Measurements from ENCODE around the gene UVRAG.
"Not testable (repeated sequence)": the region's sequence is repeated elsewhere in the genome, so short reads cannot be mapped to it uniquely, and the experiment has no call there.

The UVRAG gene

DNA sequence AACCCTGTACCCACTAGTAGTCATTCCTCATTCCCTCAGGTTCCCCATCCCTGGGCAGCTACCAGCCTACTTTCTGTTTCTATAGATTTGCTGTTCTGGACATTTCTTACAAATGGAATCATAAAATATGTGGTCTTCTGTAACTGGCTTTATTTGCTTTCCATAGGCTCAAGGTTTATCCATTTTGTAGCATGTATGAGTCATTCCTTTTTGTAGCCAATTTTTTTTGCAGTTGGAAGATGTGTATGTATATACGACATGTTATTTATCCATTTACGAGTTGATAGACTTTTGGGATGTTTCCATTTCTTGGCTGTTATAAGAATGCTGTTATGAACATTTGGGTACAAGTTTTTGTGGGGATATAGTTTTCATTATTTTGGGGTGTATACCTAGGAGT lies 260.7 kb downstream of the UVRAG start:
- DNase-seq = no peak

DNA sequence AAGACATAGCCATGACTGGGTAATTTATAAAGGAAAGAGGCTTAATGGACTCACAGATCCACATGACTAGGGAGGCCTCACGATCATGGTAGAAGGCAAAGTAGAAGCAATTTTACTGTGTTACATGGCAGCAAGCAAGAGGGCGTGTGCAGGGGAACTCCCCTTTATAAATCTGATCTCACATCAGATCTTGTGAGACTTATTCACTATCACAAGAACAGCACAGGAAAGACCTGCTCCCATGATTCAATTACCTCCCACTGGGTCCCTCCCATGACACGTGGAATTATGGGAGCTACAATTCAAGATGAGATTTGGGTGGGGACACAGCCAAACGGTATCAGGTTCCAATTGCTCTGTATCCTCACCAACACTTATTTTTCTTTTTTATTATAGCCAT lies 261.2 kb downstream of the UVRAG start:
- peak in 2 of 4 experiments; percentile 11 to 30 for DNase-seq

DNA sequence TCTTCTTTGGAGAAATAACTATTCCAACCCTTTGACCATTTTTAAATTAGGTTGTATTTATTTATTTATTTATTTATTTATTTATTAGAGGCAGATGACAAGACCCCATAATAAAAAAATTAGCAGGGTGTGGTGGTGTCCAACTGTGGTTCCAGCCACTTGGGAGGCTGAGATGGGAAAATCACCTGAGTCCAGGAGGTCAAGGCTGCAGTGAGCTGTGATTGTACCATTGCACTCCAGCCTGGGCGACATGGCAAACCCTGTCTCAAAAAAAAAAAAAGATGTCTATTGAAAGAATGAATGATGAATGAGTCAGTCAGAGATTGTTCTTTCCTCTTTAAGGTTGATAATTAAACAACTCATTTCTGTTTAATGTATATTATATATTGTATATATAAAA lies 261.7 kb downstream of the UVRAG start:
- DNase-seq = no peak

DNA sequence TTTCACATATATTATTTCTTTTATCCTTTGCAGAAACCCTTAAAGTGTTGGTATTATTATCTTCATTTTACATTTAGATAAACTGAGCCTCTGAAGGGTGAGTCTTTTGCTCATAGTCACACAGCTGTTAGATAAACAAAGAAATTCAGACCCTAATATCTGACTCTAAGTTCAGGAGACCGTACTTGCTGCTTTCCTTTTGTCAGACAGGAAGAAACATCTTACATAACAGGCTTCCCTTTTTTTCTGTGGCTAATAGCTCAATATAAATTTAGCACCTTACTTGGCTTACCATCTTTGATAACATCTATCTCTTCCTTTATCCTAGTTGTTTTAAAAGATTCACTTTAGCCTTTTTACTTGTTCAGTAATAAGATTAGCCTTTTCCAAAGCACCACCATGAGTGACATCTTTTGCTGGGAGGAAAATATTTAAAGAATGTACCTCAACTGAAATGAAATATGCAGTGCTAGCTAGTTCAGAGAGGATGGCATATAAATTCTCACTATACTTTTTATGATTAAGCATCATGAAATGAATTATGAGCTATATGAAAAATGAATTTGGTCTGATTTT lies 262.7 kb downstream of the UVRAG start:
- peak; percentile 5 to 65 (median 32) for DNase-seq

DNA sequence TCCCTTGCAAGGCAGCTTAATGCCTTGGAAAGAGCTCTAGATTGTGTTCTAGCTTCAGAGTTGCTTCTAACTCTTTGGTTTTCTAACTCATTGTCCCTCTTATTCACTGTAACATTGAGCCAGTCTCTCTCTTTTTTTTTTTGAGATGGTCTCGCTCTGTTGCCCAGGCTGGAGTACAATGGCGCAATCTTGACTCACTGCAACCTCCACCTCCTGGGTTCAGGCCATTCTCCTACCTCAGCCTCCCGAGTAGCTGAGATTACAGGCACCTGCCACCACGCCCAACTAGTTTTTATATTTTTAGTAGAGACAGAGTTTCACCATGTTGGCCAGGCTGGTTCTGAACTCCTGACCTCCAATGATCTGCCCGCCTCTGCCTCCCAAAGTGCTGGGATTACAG lies 266.1 kb downstream of the UVRAG start:
- DNase-seq = not testable (repeated sequence)

DNA sequence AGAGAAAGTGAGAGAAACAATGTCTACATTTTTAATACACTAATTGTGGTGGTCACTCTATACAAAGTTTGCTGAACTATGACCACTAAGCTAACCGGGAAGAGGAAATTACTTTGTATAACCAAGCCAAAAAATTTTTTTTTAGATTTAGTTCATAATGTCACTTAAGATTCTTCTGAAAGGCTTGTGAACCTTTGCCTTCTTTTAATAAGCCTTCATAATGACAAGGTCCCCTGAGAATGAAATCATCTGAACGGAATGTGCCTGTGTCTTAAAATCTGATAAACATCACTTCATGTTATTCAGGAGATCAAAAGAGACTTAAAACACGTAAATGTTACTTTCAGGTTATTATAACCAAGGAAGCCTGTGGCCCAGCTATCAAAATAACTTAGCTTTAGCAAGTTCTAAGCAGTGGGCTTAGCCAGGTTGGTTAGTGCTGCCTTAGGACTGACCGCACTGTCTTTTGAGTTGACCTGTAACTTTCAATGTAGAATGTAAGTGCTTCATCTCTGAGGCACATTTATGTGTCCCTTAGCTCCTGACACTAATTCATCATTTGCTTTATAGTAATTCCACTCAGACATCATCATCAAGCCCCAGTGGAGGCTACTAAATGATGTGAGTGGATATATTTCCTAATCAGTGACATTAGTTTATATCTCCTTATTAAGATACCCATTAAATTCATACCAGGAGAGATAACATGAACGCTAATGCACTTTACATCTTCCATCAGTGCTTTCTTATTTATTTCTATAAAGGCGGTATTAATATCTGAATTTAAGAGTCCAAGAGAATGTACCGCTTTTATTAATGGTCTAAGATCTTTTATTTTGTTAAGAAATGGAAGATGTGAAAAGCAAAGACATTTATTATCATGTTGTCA lies 268.8 kb downstream of the UVRAG start:
- no peak for DNase-seq

DNA sequence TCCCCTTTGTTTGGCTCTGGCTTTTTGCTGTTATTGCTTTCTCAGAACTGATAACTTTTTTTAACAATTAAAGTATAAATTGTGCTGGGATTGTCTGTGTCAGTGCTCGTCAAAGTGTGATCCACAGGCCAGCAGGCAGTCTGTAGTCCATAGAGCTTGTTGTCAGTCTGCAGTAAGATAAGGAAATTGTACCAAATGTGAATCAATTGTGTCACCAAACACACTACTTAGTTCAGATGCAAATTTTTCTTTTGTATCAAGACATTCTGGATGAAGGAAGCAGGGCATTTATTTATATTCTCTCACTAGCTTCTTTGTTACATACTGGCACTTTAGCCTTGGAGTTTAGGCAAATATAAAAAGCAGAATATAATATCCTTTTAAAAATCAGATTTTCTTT lies 270.3 kb downstream of the UVRAG start:
- DNase-seq = no peak

DNA sequence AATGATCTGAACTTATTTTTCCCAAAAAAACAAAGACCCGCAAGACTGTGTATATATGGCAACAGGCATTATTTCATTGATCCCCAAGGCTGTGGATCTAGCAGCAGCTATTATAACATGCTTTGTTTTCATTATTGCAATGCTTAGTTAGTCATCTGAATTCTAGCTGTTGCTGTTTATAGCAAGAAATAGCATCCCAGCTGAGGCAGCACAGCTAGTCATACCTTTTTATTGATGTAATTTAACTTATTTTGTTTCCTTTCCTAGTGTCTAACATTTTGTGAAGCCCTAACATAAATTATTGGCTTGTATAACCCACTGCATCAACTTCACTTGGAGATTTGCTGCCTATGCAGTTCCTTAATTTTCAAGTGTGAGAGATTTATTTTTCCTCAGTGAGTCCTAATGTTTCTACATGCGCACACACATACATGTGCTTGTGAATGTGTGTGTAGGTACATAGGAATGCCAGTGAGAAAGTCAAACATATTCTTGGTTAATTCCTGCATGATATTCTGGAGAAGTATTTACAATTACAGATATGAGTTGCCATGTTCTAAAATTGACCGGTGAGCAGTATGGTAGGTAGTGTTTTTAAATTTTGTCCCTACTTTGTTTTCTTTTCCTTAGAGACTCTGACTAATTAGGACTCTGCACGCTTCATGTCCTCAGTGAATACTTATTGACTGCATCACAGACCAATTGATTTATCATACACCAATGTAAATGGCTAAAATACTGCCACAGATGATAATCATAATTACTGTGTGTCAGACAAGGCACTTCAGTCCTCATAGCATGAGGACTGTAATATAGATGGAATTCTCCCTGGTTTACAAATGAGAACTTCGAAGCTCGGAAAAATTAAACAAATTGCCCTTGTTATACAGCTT lies 272.0 kb downstream of the UVRAG start:
- DNase-seq = no peak

DNA sequence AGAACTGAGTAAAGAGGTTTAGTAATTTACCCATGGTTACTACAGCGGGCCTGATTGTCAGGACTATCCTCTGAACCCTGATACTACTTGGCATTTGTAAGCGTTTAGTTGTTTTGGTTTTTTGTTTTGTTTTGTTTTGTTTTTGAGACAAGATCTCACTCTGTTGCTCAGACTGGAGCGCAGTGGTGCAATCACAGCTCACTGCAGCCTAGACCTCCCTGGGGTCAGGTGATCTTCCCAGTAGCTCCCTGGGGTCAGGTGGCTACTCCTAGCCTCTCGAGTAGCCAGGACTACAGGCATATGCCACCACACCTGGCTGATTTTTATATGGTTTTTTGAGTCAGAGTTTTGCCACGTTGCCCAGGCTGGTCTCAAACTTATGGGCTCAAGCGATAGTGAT lies 272.7 kb downstream of the UVRAG start:
- DNase-seq = no peak

DNA sequence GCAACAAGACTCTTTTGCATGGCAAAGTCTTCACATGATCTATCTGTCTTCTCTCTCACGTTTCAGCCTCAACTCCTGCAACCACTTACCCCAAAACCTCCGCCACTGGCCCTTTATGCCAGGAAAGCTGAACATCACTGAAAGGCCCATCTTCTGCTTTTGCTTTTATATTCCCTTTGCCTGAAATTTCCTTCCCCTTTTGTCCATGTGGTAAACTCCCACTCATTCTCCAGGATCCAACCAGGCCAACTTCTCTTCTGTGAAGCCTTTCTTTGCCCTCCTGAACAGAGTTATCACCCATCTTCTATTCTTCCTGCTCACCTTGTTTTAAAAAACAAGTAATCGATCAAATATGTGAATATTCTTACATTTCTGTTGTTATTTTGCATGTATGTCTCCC lies 273.5 kb downstream of the UVRAG start:
- DNase-seq = peak; percentile 15 to 56 (median 37)

DNA sequence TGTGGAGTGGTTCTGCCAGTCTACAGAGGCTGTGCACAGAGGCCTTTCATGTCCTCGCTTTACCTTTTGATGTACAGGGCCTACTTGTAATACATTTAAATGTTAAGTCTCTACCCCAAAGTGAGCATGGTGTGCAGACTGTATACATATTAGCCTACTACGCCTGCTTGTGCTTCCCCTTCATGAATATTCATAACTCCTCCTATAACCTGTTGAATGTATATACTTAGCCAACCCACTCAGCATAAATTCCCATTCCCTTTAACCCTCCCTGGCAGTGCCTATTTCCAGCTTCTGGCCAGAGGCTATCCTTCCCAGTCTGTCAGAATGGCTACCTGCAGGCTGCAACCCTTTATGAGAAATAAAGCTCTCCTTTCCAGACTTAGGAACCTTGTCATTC lies 275.2 kb downstream of the UVRAG start:
- no peak for DNase-seq

DNA sequence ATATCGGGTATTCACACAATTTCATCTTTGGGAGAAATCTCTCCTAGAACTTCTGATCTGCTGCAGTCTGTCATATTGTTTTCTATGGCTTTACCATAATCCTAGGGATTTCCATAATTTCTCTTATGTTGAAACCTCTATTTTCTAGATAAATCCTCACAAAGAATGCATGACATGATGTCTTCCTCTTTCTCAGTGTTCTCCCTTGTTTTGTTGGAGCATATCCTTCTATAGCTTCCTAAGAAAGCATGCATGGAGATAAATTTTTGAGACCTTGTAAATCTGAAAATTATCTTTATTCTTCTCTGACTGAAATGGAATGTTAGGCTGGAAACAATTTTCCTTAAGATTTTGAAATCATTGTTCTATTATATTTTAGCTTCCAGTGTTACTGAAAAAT lies 275.8 kb downstream of the UVRAG start:
- DNase-seq = no peak

DNA sequence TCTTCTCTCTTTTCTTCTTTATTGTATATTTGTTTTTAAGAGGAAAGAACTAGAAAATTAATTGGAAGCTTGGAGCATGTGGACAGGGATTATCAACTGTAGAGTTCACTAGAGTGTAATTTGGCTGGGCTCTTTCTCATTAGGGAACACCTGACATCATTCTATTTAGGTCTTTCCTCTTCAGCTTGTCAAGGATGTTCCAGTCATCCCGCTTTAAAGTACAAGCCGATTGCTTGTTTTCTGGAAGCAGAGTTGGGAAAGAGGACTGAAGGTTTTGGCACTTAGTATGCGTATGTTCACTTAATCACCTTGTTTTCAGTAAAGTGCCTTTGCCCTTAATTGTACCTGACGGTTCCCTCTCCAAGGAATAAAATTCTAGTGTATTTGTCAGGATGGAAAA lies 279.7 kb downstream of the UVRAG start:
- DNase-seq = no peak

DNA sequence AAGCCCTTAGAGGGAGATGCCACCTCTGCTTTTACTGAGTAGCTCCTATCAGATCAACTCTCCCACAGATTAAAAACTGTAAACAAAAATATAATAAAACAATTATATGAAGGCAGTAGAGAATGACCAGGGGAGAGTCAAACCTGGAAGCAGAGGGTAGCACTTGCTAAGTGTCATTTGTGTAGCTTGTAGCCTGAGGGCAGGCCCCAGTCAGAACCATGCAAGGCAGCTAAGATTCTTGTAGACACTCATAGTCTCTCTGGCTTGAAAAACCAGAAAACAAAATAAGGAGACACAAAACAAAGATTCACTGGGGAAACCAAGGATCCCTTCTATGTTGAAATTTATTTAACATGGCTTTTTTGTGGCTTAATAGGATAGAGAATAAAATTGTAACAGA lies 280.9 kb downstream of the UVRAG start:
- DNase-seq = no peak

DNA sequence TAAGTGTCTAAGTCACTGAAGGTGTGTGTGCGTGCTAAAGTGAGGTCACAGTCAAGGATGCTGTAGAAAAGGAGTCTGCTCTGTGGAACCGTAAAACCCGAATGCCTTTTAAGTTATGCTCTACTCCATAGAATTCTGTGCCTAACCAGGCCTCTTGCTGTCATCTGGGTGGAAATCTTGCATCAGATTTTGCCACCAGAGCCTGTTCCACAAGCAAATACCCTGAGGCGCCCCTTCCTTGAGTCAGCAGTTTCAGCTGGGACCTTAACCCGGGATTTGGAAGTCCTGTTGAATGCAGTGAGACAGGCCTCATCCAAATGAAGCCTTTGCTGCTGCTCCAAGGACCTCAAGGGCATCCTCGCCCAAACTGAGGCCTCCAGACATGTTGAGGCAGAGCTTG lies 281.5 kb downstream of the UVRAG start:
- no peak for DNase-seq

DNA sequence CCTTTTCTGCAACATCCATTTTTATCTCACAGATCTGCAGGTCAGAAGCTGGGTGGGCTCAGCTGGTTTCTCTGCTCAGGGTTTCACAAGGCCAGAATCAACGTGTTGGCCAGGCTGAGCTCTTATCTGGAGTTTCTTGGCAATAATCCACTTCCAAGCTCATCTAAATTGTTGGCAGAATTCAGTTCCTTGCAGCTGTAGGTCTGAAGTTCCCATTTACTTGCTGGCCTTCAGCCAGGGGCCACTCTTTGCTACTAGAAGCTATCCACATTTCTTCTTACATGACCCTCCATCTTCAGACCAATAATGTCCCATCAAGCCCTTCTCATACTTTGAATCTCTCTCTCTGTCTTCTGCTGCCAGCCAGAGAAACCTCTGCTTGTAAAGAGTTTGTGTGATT lies 287.8 kb downstream of the UVRAG start:
- DNase-seq = peak in 3 of 4 experiments; percentile 7 to 22 (median 17)

DNA sequence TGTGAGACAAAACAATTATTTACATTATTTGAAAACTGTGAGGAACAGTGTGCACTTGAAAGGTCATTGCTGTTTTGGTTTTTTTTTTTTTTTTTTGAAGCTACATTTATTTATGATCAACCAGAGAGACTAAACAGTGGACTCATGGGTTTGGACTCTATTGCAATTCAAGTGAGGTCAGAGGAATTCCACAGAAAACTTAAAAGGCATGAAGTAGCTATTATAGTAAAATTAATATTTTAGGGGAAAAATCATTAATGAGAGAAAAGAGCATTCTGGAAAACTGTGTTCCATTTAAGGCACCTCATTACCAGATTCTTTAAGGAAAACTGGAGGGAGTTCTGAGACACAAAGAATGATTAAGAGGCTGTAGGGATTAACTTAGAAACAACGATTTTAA lies 288.4 kb downstream of the UVRAG start:
- no peak for DNase-seq

DNA sequence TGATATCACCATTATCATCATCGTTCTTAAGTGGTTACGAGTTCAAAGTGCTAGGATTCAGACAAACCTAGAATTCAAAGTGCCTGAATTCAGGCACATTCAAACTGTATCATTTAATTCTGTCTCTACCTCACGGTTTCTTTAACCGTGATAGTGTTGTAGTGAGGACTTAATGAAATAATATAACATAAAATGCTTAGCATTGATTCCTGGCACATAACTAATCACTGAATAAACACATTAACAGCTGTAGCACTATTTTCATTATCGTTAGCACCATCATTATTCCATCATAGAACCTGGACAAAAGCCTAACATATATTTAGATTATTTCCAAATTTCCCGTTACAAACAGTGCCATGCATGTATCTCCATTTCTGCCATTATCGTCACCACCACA lies 289.3 kb downstream of the UVRAG start:
- no peak for DNase-seq

DNA sequence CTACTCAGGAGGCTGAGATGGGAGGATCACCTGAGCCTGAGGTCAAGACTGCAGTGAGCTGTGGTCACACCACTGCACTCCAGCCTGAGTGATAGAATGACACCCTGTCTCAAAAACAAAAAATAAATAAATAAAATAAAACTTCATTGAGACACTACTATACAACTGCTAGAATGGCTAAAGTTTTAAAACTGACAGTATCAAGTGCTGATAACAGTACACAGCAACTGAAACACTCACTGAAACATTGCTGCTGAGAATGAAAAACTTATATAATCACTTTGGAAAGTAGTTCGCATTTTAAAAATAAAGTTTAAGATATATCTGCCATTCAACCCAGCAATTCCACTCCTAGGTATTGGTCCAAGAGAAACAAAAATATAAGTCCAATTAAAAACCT lies 290.6 kb downstream of the UVRAG start:
- no peak for DNase-seq

DNA sequence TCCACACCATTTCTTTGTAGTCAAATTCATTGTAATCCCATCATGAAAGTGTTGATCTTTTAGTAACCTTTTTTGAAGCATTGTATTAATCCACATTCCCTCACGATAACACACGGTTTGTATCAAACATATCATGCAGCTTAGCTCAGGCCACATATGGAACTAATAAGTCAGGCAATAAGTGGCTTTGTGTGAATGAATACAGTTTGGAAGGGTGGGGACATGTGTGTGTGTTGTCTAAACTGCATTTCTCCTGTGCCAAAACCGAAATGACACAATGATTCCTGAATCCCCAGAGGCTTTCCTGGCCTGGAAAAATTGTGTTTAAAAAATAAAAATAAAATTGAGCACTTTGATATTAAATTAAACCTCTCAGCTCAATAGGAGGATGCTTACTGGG lies 293.0 kb downstream of the UVRAG start:
- DNase-seq = no peak

DNA sequence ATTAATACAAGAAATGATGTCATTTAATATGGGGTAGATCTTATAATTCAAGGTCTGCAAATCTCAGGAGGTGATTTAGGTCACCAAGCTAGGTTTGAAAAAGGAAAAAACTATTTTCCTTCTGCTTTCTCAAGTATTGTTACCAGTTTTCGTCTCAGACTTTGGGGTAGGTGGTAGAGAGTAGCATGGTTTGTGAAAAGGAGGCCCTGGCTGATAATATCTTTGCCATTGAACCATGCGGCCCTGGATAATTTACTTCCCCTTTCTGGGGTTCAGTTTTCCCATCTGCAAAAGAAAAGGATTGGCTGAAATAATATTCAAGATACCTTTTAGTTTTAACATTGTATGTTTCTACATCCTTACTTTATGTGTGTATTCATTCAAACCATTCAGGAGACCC lies 299.2 kb downstream of the UVRAG start:
- DNase-seq = no peak

DNA sequence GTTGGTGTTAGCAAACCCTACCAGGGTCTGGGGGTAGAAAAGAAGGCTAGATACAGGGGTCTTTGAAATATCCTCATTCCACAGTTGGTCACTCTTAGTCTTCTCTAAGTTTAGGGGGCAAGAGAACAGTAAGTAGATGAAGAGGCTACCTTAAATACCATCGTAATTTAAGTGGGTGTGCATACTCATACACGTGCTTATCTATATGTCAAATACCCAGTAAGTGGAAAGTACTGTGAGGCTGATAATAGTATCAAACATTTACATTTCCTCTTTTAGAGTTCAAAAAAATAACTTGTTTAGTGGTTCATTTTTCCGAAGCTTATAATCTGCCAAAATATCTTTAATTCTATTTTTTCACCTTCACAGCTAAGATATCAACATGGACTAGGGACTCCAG lies 300.5 kb downstream of the UVRAG start:
- no peak for DNase-seq

DNA sequence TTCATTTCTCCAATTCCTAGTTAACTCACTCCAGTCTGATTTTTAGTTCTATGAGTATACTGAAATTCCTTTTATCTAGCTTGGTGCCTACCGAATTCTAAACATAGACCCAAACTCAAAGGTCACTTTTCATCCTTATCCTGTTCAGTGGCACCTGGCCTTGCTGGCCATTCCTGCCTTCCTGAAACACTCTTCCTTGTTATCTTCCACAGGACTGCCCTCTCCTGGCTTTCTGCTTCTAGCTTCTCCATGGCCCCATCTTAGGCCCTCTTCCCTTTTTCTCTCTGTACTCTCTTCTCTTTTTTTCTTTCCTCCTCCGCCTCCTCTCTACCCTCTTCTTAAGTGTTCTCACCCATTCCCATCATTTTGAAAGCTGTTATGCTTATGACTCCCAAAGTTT lies 304.0 kb downstream of the UVRAG start:
- peak in 3 of 4 experiments; percentile 11 to 40 (median 36) for DNase-seq

All from suppressor macrophage (primary cell).